ENCODE data around the gene NKX2-2.

The NKX2-2 gene

DNA sequence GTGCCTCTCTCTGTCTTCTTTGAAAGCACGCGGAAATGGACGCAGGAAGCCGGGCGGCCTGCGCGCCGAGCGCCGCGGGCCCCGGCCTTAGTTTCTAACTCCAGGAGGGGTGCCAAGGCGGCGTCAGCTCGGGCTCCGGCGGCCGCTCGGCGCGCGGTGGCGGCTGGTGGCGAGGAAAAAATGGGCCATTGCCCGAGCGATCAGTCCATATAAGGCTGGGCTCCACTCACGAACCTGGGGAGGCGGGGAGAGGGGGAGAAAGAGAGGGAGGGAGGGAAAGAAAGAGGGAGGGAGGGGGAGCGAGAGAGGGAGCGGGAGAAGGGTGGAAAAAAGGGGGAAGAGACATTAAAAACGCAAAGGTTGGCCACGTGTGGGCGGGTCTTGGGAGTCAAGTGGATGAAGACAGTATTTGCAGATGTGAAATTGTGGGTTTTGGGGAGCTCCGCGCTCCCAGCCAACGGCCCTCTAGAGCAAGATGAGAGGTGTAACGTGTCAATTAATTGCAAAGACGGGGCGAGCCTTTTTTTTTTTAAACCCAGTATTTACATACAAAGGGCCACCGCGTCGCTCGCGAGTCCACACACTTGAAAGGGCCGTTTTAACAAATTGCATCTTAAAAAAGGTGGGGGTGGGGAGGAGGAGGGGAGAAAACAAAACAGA is at the start of gene NKX2-2:
TSS of gene NKX2-2 (minus strand) at position 184 of the 660 bp plus-strand sequence. CDS start 395 bp downstream, outside the sequence.
- H3K9me3 Mint-ChIP-seq = no peaks in the 10 kb centered on the region
- H3K27me3 Mint-ChIP-seq = peaks cover 91% of the 10 kb centered on the region
- no peak within 1 kb of the TSS for H3K27ac Mint-ChIP-seq (ENCODE audit: low read depth)
- peaks cover 32% of the 10 kb centered on the region for H3K4me1 Mint-ChIP-seq
- peaks cover 6% of the 10 kb centered on the region for H3K36me3 Mint-ChIP-seq (ENCODE audit: insufficient read depth)
- no peak for DNase-seq (ENCODE audit: low spot score in 2 of 2)
- ATAC-seq (replicated peaks; ENCODE audit: extremely low read depth, poor library complexity, severe bottlenecking) = no peak
- peak within 1 kb of the TSS; percentile 61 for H3K4me3 Mint-ChIP-seq

DNA sequence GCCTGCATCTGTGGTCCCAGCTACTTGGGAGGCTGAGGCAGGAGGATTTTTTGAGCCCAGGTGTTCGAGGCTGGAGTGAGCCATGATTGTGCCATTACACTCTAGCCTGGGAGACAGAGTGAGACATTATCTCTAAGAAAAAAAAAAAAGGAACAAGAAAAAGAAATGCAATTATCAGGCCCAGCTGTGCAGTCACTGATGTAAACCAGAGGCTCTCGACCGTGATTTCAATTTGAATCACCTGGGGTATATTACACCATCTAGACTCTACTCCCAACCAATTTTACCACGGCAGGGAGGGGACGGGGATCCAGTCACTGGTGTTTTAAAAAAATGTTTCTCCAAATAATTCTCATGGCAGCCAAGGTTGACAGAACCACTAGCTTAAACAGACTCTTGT is 48.8 kb upstream of the NKX2-2 start:
- H3K36me3 Mint-ChIP-seq (ENCODE audit: insufficient read depth) = no peaks in the 10 kb centered on the region
- ATAC-seq (replicated peaks; ENCODE audit: extremely low read depth, poor library complexity, severe bottlenecking) = no peak
- peaks cover 25% of the 10 kb centered on the region for H3K27me3 Mint-ChIP-seq
- H3K4me1 Mint-ChIP-seq = peaks cover 8% of the 10 kb centered on the region
- no peak overlapping the region for H3K27ac Mint-ChIP-seq (ENCODE audit: low read depth)
- H3K9me3 Mint-ChIP-seq = no peaks in the 10 kb centered on the region
- no peak overlapping the region for H3K4me3 Mint-ChIP-seq
- DNase-seq (ENCODE audit: low spot score in 2 of 2) = no peak

DNA sequence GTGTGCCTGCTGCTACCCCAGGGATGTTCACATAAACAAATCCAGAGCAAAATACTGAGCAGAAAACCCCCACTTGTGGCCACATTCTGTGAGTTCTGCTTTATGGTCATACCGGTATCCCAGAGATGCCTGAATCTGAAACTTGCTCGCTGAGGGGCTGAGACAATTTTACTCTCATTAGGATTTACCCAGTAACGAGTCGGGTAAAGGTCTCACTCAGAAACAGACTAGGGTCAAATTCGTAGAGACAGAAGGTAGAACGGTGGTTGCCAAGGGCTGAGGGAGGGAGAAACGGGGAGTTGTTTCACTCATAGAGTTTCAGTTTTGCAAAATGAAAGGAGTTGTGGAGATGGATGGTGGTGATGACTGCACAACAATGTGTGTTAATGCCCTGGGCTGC is 45.4 kb upstream of the NKX2-2 start:
- Mint-ChIP-seq H3K36me3 (ENCODE audit: insufficient read depth) (no peaks in the 10 kb centered on the region), H3K4me1 (peaks cover 31% of the 10 kb centered on the region), H3K4me3 (peak overlapping the region; percentile 22), H3K27ac (ENCODE audit: low read depth) (no peak overlapping the region), H3K27me3 (peaks cover 32% of the 10 kb centered on the region), H3K9me3 (no peaks in the 10 kb centered on the region)
- ATAC-seq (replicated peaks; ENCODE audit: extremely low read depth, poor library complexity, severe bottlenecking) = no peak
- DNase-seq (ENCODE audit: low spot score in 2 of 2) = no peak

DNA sequence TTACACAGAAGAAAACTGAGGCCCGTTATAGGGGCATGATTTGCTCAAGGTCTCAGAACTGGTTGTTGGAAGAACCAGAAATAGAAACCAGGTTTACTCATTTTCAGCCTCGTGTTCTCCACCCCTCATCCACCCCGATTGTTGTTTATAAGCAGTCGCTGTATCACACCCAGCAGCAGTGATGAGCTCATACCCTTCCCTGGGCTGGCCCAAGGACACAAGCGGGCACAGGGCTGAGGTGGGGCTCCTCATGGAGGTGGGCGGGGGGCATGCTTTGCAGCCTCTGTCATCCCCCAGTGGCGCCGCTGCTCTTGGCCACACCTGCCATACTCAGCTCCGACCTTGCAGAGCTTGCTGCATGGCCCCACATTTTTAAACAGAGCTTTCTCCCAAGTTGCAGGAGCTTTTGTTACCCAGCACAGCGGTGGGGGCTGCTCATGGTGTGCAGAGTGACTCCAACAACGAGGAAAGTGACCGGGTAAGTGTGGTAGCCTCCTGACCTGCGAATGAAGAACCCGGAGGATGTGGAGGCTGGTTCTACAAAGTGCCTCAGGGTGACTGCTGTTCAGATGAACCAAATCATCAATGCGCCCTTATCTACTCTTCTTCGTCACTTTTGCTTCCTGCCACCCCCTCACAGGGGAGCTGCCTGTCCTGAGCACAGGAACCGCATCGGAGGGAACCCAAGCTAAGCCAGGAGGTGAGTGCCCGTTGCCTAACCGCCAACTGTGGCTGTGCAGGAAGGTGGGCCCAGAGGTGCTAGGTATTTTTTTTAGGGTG is 43.6 kb upstream of the NKX2-2 start:
- peak; percentile 69 for ATAC-seq (replicated peaks; ENCODE audit: extremely low read depth, poor library complexity, severe bottlenecking)
- Mint-ChIP-seq H3K36me3 (ENCODE audit: insufficient read depth) (no peaks in the 10 kb centered on the region), H3K27me3 (peaks cover 20% of the 10 kb centered on the region), H3K4me3 (peak overlapping the region; percentile 73), H3K27ac (ENCODE audit: low read depth) (peak overlapping the region; percentile 57), H3K4me1 (peaks cover 32% of the 10 kb centered on the region), H3K9me3 (no peaks in the 10 kb centered on the region)
- no peak for DNase-seq (ENCODE audit: low spot score in 2 of 2)

DNA sequence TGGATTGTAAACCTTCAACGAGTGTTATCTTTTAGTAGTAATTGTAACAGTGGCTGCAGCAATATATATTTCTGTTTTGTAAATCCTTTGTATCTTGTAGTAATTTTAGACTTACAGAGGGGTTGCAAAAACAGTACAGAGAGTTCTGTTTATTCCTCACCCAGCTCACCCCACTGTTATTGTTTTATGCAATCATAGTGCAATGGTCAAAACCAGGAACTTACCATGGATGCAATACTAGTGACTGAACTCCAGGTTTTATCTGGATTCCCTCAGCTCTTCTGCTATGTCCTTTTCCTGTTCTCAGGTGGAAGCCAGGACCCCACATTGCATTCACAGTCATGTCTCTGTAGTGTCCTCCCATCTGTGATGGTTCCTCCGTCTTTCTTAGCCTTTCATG is 42.5 kb upstream of the NKX2-2 start:
- Mint-ChIP-seq H3K27ac (ENCODE audit: low read depth) (no peak overlapping the region), H3K36me3 (ENCODE audit: insufficient read depth) (no peaks in the 10 kb centered on the region), H3K4me3 (no peak overlapping the region), H3K27me3 (peaks cover 20% of the 10 kb centered on the region), H3K4me1 (peaks cover 32% of the 10 kb centered on the region), H3K9me3 (no peaks in the 10 kb centered on the region)
- ATAC-seq (replicated peaks; ENCODE audit: extremely low read depth, poor library complexity, severe bottlenecking) (no peak), DNase-seq (ENCODE audit: low spot score in 2 of 2) (no peak)

DNA sequence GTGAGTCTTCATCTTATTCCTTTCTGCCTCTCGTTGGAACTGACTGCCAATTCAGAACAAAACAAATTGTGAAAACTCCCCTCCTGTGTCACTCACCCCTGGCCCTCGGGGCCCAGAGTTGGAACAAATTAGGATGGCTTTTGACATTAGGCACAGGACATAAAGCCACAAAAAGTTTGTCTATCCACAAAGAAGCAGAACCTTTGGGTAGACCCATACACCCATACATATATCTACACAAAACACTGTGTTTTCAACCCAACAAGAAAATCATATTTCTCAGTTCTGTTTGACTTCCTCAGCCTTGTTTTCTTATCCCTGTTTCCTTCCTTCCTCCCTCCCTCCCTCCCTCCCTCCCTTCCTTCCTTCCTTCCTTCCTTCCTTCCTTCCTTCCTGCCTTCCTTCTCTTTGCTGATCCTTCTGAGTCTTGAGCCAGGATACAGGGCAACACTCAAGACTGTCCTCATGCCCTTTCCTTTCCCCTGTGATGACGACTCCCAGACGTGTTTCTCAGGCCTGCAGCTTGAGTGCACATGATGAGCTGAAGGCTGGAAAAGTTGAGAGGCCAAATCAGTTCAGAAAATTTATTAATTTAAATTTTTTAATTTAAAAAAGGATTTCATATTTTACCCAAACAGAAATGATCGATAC is 41.7 kb upstream of the NKX2-2 start:
- no peaks in the 10 kb centered on the region for H3K9me3 Mint-ChIP-seq
- H3K4me1 Mint-ChIP-seq = peaks cover 32% of the 10 kb centered on the region
- DNase-seq (ENCODE audit: low spot score in 2 of 2) (no peak), ATAC-seq (replicated peaks; ENCODE audit: extremely low read depth, poor library complexity, severe bottlenecking) (no peak)
- no peak overlapping the region for H3K4me3 Mint-ChIP-seq
- H3K27ac Mint-ChIP-seq (ENCODE audit: low read depth) = no peak overlapping the region
- no peaks in the 10 kb centered on the region for H3K36me3 Mint-ChIP-seq (ENCODE audit: insufficient read depth)
- peaks cover 20% of the 10 kb centered on the region for H3K27me3 Mint-ChIP-seq

DNA sequence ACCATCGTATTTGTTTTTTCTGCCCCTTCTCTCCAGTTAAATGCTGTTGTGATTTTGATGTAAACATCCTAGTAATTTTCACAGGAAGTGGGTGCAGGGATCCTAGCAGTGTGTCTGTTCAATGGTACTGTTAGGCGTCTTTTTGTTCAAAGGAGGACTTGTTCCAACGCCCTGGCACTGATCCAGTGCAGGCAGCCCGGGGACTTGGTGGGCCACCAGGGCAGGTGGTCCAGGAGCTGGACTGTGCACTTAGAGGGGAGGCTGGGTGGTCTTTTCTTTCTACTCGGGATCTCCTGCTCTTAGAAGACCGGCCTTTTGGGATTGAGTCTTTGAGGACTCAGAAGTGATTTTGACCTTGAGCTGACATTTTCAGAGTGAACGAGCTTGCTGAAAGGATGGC is 41.1 kb upstream of the NKX2-2 start:
- peak overlapping the region; percentile 20 for H3K27ac Mint-ChIP-seq (ENCODE audit: low read depth)

DNA sequence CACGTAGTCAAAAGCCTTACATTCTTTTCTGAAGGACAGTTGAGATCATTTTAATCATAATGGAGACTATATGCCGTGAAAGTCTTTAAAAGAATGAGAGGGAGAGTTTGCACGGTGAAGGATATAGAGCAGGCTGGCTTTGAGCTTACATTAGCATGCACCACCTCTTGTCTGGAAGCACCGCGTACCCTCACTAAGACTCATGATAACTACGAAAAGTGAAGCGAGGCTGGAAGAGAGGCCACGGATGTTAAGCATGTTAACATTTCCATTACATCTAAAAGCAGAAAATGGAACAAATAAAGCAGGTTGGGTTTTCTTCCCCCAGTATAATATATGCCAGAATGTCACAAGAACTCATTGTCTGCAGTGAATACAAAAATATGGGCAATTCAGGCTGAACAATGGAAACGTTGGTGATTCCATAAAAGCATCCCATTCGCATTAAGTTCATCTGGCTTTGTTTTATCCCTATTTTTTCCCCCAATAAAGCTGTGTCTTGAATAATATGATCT is 40.6 kb upstream of the NKX2-2 start:
- Mint-ChIP-seq H3K4me3 (no peak overlapping the region), H3K4me1 (peaks cover 33% of the 10 kb centered on the region), H3K27me3 (peaks cover 20% of the 10 kb centered on the region), H3K27ac (ENCODE audit: low read depth) (peak overlapping the region; percentile 20), H3K9me3 (no peaks in the 10 kb centered on the region), H3K36me3 (ENCODE audit: insufficient read depth) (no peaks in the 10 kb centered on the region)
- DNase-seq (ENCODE audit: low spot score in 2 of 2) (no peak), ATAC-seq (replicated peaks; ENCODE audit: extremely low read depth, poor library complexity, severe bottlenecking) (no peak)

More for the DNA sequence above, 41.1 kb upstream of the NKX2-2 start:
- Mint-ChIP-seq H3K4me1 (peaks cover 32% of the 10 kb centered on the region), H3K27me3 (peaks cover 20% of the 10 kb centered on the region), H3K36me3 (ENCODE audit: insufficient read depth) (no peaks in the 10 kb centered on the region), H3K9me3 (no peaks in the 10 kb centered on the region), H3K4me3 (no peak overlapping the region)
- DNase-seq (ENCODE audit: low spot score in 2 of 2) (no peak), ATAC-seq (replicated peaks; ENCODE audit: extremely low read depth, poor library complexity, severe bottlenecking) (no peak)

DNA sequence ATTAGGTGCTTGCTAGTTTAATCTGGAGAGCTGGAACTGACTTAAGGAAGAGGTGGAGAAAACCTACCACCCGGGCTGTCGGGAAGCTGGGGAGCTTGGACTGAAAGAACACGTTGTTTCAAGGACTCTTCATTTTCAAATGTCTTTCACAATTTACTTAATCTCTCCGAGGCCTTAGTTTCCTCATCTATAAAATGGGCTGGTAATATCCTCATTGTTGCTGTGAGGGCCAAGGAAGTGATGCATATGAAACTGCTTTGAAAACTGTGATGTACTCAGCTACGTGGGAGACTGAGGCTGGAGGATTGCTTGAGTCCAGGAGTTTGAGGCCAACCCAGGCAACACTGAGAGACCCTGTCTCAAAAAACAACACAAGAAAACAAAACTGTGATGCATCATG is 36.7 kb upstream of the NKX2-2 start:
- no peak for ATAC-seq (replicated peaks; ENCODE audit: extremely low read depth, poor library complexity, severe bottlenecking)
- H3K4me1 Mint-ChIP-seq = peaks cover 15% of the 10 kb centered on the region
- H3K9me3 Mint-ChIP-seq = no peaks in the 10 kb centered on the region

DNA sequence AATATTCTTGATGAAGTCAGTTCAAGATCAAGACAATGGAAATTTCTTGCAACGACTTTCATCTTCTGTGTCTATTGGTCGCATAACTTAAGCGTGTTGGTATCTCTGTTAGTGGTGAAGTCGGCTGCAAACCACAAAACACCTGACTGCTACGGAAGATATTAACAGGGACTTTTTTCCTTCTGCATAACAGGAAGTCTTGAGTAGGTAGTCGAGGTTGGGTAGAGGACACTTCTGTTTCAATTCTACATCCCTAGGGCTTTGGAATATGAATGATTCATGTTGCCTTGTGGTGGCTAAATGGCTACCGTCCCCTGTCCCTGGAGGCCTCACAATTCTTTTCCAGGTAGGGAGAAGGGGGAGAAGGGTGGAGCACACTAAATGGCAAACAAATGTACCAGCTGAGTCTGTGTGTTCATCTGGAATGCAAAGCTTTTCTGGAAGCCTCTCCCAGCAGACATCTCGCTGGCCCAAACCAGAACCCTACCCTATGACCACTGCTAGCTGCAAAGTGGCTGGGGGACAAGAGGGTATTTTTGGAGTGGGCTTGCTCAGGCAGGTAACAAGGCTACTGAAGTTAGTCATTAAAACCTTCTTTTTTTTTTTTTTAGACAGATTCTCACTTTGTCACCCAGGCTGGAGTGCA is 34.6 kb upstream of the NKX2-2 start:
- ATAC-seq (replicated peaks; ENCODE audit: extremely low read depth, poor library complexity, severe bottlenecking) (peak; percentile 81), DNase-seq (ENCODE audit: low spot score in 2 of 2) (peak in 1 of 2 donors; percentile 11)
- Mint-ChIP-seq H3K36me3 (ENCODE audit: insufficient read depth) (peaks cover 2% of the 10 kb centered on the region), H3K4me3 (peak overlapping the region; percentile 38), H3K9me3 (no peaks in the 10 kb centered on the region), H3K27me3 (no peaks in the 10 kb centered on the region), H3K4me1 (peaks cover 6% of the 10 kb centered on the region), H3K27ac (ENCODE audit: low read depth) (no peak overlapping the region)

More for the DNA sequence above, 36.7 kb upstream of the NKX2-2 start:
- Mint-ChIP-seq H3K36me3 (ENCODE audit: insufficient read depth) (peaks cover 2% of the 10 kb centered on the region), H3K4me3 (no peak overlapping the region), H3K27me3 (peaks cover 13% of the 10 kb centered on the region), H3K27ac (ENCODE audit: low read depth) (no peak overlapping the region)
- no peak for DNase-seq (ENCODE audit: low spot score in 2 of 2)

DNA sequence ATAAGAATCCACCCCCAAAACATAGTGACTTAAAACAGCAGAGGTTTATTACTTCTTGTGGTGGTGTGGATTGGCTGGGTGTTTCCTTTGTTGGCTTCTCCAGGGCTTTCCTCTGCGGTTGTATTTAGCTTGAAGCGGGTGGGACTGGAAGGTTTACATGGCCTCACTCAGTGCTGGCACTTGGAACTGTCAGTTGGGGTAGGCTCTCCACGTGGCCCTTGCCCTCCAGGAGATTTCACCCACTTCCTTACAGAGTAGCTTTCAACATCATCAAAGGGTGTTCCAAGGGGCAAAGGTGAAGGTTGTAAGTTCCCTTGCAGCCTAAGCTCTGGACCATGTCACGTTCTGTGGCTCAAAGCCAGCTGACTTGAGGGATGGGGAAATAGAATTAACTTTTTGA is 32.5 kb upstream of the NKX2-2 start:
- no peak overlapping the region for H3K27ac Mint-ChIP-seq (ENCODE audit: low read depth)
- ATAC-seq (replicated peaks; ENCODE audit: extremely low read depth, poor library complexity, severe bottlenecking) (no peak), DNase-seq (ENCODE audit: low spot score in 2 of 2) (no peak)
- H3K9me3 Mint-ChIP-seq = no peaks in the 10 kb centered on the region
- H3K4me1 Mint-ChIP-seq = peaks cover 6% of the 10 kb centered on the region
- peaks cover 2% of the 10 kb centered on the region for H3K36me3 Mint-ChIP-seq (ENCODE audit: insufficient read depth)
- H3K4me3 Mint-ChIP-seq = no peak overlapping the region
- H3K27me3 Mint-ChIP-seq = peaks cover 4% of the 10 kb centered on the region

DNA sequence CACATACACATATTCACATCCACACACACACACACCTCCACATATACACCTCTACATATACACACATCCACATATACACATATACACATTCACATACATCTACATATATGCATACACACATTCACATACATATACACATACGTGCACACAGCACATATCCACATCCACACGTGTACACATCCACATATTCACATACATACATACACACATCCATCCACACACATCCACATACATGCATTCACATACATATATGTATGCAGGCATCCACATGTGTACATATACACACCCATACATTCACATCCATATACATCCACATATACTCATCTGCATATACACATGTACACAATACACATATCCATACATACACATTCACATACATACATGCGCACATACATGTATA is 25.6 kb upstream of the NKX2-2 start:
- DNase-seq (ENCODE audit: low spot score in 2 of 2) (no peak), ATAC-seq (replicated peaks; ENCODE audit: extremely low read depth, poor library complexity, severe bottlenecking) (no peak)
- Mint-ChIP-seq H3K36me3 (ENCODE audit: insufficient read depth) (no peaks in the 10 kb centered on the region), H3K9me3 (no peaks in the 10 kb centered on the region), H3K4me1 (no peaks in the 10 kb centered on the region), H3K27me3 (peaks cover 23% of the 10 kb centered on the region), H3K27ac (ENCODE audit: low read depth) (no peak overlapping the region), H3K4me3 (no peak overlapping the region)
